DMS153 treated with DMSO at 0.1 percent for 48 hours (cell line): ENCODE data around the gene MYH7B.

ENCODE experiments used
- DNase-seq: peaks from one replicate; lab custom pipeline; 2025; ENCODE audit not compliant: unreplicated experiment; lab: John Stamatoyannopoulos, UW

The MYH7B gene

DNA sequence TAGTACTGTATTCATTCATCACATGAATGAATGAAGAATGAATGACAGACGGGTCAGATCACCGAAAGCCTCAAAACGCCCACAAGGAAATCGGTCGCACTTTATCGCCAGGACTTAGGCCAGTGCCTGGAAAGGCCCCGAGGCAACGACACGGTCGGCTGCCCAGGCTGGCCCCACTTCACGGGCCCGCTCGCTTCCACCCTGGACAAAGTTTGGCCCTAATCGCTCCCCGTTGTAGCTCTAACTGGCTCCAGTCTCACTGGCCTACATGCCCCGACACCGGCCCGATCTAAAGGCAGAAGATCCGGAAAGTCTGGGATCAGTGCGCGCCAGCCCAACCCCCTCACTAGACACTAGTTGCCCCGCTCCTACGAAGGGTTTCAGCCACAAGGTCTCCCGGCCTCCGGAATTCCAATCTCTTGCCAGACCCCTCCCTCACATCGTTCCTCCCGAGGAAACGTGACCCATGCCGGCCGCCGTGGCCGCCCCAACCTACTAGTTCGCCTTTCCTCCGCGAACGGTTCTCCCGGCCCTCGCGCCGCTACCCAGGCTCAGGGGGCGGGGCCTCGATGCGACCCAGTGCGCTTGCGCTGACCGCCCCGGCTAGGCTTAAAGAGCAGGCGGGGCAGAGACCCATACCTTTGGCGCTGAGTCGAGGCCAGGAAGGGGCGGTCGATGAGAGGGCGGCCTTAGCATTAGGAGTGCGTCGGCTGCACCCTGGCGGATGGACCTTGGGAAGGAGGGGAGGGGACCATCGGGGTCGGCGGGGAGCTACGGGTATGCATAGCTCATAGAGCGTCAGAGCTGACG is at the start of gene MYH7B, which contains the start of gene GSS:
Gene MYH7B, plus strand, starts transcription at position 638 of the 810 bp plus-strand sequence. CDS start 22,138 bp downstream, outside the sequence.
Gene GSS, minus strand, starts transcription at position 576 of the 810 bp plus-strand sequence. CDS start 3,954 bp downstream, outside the sequence.
- DNase-seq: peak; percentile 91

DNA sequence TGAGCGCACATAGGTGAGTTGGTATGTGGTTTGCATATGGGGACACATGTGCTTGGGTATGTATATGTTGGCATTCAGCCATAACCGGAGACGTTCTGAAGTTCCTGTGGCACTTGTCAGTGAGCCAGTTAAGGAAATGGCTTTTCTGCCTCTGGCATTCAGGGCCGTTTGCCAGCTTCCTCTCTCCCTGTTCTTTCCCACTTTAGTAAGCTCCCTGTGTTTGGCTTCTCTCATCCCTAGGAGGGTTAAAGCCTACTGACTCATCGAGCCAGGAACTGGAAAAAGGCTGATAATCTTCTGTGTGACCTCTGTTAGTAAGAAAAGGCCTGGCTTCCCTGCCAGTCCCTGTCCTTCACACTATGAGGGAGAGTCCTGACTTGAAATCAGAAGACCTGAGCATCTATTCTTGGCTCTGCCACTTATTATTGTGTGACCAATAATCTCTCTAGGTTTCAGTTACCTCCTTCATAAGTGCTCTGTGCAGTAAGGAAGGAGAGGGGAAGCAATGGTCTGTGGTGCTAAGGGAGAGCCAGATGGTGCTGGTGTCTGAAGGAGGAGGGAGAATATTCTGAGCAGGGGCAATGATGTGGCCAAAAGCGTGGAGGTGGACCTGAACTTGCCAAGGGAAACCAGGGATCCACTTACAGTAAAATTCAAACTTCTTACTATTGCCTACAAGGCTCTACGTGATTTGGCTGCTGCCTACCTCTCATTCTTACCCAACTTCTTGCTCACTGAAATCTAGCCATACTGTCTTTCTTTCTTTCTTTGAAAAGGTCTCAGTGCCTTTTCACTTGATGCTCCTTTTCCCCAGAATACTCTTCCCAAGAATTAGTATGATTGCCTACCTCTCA is 47.8 kb upstream of the MYH7B start:
- DNase-seq: peak; percentile 43

- DNase-seq: no peak
Observed at GRCh38 chr20:34915131-34915530, 40.5 kb upstream of the MYH7B start.

DNA sequence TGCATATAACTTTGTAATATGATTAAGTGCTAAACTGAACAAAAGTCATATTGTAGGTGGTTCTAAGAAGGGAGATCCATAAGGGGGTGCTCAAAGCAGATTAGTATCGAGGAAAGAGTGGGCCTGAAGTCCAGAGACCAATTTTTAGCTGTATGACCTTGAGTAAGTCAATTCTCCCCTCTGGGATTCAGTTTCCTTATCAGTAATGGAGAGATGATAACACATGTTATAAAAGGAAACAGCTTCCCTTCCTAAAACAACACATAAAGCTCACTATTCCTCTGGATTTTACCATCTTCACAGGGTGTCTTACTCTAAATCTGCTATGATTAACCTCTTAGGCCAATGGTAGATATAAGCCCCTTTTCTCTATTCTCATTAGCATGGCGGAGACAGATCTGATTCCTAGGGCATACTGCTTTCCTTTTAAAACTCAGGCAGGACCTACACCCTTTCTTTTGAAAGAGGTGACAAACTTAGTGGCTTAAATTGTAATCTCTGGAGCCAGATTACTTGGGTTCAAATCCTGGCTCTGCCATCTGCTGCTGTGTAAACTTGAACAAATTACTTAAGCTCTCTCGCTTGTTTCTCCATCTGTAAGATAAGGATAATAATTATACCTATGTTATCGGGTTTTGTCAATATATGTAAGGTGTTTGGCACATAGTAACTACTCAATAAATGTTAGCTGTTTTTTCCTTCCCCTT is 39.8 kb upstream of the MYH7B start:
- DNase-seq: no peak

DNA sequence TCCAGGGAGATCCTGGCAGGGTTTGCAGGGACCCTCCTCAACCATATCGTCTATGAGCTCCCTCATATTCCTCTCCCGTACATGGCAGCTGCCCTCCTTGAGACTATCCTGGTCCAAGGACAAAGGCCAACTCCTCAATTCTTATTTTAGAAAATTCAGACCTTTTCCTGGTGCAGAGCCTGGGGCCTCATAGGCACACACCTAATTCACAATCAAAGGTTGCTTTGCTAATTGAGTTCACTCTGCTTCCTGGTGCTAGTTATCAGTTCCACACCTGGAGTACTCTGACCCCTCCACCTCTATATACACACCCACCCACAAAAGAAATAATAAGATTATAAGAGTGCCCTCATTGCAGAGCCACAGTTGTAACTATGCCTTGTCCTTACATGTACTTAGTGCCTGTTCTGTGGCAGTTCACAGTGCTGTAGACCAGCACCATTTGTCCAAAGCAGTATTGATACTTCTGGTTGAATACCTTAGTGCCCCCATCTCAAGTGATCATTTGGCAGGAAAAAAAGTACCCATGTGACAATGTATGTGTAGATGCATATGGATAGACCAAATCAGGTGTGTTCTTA is 38.8 kb upstream of the MYH7B start:
- no peak for DNase-seq

- no peak for DNase-seq
Observed at GRCh38 chr20:34920055-34920454, 35.6 kb upstream of the MYH7B start.

DNA sequence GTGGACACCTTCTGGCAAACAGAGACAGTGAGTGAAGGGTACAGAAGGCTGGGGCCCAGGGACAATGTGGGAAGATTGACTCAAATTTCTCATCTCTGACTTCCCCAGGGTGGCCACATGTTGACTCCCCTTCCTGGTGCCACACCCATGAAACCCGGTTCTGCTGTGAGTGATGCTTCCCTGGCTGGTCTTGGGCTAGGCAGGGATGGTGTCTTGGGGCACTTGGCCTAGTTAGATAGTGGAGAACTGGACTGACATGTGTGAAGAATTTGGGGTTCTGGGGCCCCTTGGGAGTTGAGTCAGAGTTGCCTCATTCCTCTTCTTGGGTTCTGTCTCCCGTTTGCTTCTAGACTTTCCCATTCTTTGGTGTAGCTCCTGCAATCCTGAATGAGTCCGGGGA is 34.2 kb upstream of the MYH7B start:
- DNase-seq: no peak

- no peak for DNase-seq
Observed at GRCh38 chr20:34922654-34923381, 32.9 kb upstream of the MYH7B start.

DNA sequence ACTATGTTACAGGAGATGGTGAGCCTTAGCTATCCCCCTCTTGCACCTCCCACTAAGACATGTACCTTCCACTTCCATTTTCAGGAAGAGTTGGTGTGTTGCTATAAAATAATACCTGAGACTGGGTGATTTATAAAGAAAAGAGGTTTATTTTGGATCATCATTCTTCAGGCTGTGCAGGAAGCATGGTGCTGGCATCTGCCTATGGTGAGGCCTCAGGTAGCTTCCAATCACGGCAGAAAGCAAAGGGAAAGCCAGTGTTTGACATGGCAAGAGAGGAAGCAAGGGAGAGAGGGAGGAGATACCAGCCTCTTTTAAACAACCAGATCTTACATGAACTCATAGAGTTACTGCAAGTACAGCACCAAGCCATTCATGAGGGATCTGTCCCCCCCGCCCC is 32.3 kb upstream of the MYH7B start:
- DNase-seq: no peak

DNA sequence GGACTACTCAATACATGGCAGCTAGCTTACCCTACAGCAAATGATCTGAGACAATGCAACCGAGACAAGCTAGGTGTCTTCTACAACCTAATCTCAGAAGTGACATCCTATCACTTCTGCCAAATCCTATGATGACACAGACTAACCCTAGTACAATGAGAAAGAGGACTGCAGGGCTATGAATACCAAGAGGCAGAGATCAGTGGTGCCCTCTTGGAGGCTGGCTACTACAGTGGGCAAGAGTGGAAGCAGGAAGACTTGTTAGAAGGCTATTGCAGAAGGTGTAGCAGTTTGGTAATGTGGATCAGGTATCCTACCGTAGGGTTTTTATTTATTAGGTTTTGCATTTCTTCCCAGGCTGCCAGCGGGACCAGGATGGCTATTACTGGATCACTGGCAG is 30.3 kb upstream of the MYH7B start:
- DNase-seq: no peak

DNA sequence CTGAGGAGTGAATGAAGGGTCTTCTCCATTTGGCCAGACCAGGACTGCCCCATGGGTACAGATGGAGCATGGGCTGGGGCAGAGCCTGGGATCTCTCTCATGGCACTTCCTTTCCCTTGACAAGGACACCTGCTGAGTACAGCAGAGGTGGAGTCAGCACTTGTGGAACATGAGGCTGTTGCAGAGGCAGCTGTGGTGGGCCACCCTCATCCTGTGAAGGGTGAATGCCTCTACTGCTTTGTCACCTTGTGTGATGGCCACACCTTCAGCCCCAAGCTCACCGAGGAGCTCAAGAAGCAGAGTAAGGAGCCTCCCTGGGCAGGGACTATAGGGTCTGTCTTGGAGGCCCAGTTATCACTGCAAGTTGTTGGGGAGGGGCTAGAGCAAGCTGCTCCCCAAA is 29.7 kb upstream of the MYH7B start:
- DNase-seq: no peak

GRCh38 chr20:34926581-34926980 is 29.1 kb upstream of the MYH7B start:
- no peak for DNase-seq

DNA sequence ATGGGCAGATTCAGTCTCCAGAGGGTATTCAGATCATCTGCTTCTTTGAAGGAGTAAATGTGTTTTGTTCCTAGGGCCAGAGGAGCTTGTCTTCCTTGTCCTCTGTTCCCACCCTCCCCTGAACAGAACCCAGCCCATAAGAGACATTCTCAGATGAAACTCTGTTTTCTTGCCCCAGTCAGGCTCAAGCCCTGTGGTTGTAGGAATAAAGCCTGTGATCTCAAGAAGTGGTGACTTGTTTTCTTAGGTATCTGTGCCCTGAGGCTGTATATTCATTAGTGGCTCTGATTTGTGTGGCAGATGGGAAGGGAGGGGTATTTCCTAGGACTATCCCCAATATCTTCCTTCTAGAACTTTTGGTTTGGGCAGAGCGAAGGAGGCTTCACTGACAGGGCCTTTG is 27.9 kb upstream of the MYH7B start:
- DNase-seq: no peak

DNA sequence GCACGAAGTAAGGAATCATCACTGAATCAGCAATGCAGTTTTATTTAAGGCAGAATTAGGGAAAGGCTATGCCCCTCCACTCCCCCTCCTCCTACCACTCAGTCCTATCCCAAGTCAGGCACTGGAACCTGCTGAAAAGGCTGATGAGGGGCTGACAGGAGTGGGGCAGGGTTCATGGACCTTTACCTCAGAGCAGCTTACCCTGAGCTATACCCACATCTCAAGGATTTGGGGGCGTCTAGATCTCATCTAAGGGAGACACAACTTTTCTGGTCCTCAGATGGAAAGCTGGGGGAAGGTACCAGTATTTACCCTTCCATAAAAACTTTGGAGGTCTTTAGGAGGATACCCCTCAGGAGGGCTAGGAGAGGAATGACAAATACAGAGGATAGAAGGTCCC is 27.3 kb upstream of the MYH7B start:
- no peak for DNase-seq

DNA sequence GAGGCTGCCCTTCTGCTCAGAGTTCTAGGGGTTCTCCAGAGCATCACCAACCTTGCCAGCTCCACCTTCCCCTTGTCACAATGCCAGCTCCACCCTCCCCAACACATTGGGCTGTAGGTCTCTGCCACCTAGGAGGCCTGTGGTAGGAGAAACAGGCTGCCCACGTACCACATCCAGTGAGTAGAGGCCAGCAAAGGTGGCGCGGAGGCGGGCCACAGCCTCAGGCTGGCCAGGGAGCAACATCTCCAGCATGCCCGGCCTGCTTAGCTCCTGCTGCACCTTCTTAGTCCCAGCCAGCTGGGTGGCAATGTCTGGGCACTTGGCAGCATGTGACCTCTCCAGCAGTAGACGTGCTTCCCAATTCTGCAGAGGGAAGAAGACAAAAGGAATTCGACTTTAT is 23.9 kb upstream of the MYH7B start:
- no peak for DNase-seq

GRCh38 chr20:34938466-34939163 is 17.1 kb upstream of the MYH7B start:
- DNase-seq: no peak

DNA sequence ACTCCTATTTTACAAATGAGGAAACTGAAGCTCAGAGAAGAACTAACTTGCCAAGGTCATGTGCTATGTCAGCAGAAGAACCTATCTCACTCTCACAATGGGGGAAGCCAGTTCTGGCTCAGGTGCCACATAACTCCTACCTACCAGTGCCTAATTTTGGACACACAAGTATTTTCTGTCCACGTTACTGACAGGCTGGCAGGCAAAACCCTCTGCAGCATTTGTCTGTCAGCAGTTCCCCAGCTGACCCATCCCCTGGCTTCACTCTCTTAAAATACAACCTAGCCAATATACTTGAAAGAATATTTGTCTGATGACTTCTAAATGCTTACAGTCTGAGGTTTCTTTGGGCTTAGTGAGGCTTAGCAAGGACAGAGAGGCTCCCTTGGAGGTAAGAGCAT is 15.6 kb upstream of the MYH7B start:
- DNase-seq: no peak

DNA sequence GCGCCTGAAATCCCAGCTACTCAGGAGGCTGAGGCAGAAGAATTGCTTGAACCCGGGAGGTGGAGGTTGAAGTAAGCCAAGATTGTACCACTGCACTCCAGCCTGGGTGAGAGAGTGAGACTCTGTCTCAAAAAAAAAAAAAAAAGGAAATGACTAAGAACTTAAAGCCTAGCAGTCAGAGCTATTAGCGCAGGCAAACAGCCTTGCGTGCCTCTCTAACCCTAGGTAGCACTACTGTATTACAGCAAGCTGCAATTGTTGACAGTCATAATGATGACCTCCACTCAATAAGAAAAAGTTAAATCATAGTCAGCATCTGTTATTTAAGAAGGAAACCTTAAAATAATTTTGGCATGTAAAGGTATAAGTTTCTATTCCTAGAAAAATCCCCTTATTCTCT is 14.4 kb upstream of the MYH7B start:
- no peak for DNase-seq

GRCh38 chr20:34942301-34942700 is 13.4 kb upstream of the MYH7B start:
- no peak for DNase-seq
